Measurements from ENCODE around the gene SLC35E3.

The SLC35E3 gene

DNA sequence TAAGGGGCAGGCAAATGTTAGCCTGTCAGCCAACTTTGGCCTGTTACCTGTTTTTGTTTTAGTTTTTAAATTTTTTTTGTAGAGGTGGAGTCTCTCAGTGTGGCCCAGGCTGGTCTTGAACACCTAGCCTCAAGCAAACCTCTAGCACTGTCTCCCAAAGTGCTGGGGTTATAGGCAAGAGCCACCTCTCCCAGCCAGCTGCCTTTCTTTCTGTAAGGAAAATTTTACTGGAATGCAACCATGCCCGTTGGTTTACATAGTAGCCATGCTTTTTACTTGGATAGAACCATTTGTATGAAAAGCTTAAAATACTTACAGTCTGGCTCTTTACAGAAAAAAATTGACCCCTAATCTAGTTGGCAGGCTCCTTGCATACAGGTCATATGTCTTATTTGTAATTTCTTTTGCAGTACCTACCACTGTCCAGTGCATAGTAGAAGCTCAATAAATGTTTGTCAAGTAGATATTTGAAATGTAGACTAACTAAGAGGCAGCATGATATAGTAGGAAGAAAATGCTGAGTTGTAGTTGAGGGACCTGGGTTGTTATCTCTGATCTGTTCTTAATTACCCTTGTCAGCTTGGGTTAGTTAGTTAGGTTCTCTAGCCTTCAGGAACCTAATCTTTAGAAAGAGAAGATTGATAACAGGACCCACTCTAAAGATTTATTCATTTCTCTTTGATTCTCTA lies 66.7 kb downstream of the SLC35E3 start:
- H2AK5ac ChIP-seq (ENCODE audit: low read length), result no peak overlapping the region
- DNase-seq, result peak; percentile 64
- peaks cover 2% of the 10 kb centered on the region for H3K36me3 ChIP-seq (ENCODE audit: control insufficient read depth, insufficient read depth, low read length)
- H3K4me3 ChIP-seq (ENCODE audit: low read length), result no peak overlapping the region
- H3K79me2 ChIP-seq (ENCODE audit: control insufficient read depth, insufficient read depth, low read length), result peaks cover 6% of the 10 kb centered on the region
- H2BK5ac ChIP-seq (ENCODE audit: low read length), result no peak overlapping the region
- WGBS (ENCODE audit: extremely low coverage, insufficient coverage, low lambda C conversion rate), result no CpG with 5 or more reads among the region's 1 CpG
- H3K4me2 ChIP-seq (ENCODE audit: low read length), result no peak overlapping the region
- H3K27ac ChIP-seq (ENCODE audit: low read depth, low read length), result no peak overlapping the region
- H2BK120ac ChIP-seq (ENCODE audit: low read depth, low read length), result no peak overlapping the region
- H3K27me3 ChIP-seq (ENCODE audit: insufficient read depth, low read length, poor library complexity), result no peaks in the 10 kb centered on the region
- no peak overlapping the region for H4K8ac ChIP-seq (ENCODE audit: low read depth, low read length)
- no peak overlapping the region for H3K23ac ChIP-seq (ENCODE audit: low read length)
- H3K4me1 ChIP-seq (ENCODE audit: control insufficient read depth, low read depth, low read length), result no peaks in the 10 kb centered on the region
- no peak overlapping the region for H2BK15ac ChIP-seq (replicated peaks; ENCODE audit: low read depth)
- no peak overlapping the region for H3K56ac ChIP-seq (ENCODE audit: low read length)
- no peak overlapping the region for H3K18ac ChIP-seq (ENCODE audit: low read length)
- H3K9ac ChIP-seq (ENCODE audit: low read length), result no peak overlapping the region
- H3K4ac ChIP-seq (ENCODE audit: low read depth, low read length), result no peak overlapping the region
- peaks cover 2% of the 10 kb centered on the region for H3K79me1 ChIP-seq (ENCODE audit: low read length)
- no peak overlapping the region for H4K5ac ChIP-seq (ENCODE audit: low read length)

DNA sequence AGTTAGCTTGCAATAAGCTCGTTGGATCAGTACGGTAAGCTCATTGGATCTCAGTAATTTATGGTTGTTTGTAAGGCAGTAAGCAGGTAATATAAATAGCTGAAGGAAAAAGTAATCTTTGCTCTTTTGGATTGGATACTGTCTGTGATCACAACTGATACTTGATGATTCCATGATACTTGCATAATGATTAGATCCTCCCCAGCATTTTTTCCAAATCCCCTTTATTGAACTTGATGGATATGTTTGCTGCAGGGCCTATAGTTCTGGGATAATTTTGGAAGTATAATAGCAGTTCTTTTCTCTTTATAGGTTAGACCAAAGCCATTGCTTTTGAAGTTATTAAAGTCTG lies 67.2 kb downstream of the SLC35E3 start:
- Histone ChIP-seq H3K36me3 (ENCODE audit: control insufficient read depth, insufficient read depth, low read length) (peaks cover 2% of the 10 kb centered on the region), H3K9ac (ENCODE audit: low read length) (no peak overlapping the region), H3K27me3 (ENCODE audit: insufficient read depth, low read length, poor library complexity) (no peaks in the 10 kb centered on the region), H3K79me1 (ENCODE audit: low read length) (peaks cover 2% of the 10 kb centered on the region), H3K27ac (ENCODE audit: low read depth, low read length) (no peak overlapping the region), H2BK15ac (replicated peaks; ENCODE audit: low read depth) (no peak overlapping the region), H2BK5ac (ENCODE audit: low read length) (no peak overlapping the region), H3K4me1 (ENCODE audit: control insufficient read depth, low read depth, low read length) (no peaks in the 10 kb centered on the region), H3K4ac (ENCODE audit: low read depth, low read length) (no peak overlapping the region), H4K8ac (ENCODE audit: low read depth, low read length) (no peak overlapping the region), H3K23ac (ENCODE audit: low read length) (no peak overlapping the region), H4K5ac (ENCODE audit: low read length) (no peak overlapping the region), H3K79me2 (ENCODE audit: control insufficient read depth, insufficient read depth, low read length) (peaks cover 6% of the 10 kb centered on the region), H3K4me3 (ENCODE audit: low read length) (no peak overlapping the region), H3K4me2 (ENCODE audit: low read length) (no peak overlapping the region), H2AK5ac (ENCODE audit: low read length) (no peak overlapping the region), H3K56ac (ENCODE audit: low read length) (no peak overlapping the region), H3K18ac (ENCODE audit: low read length) (no peak overlapping the region), H2BK120ac (ENCODE audit: low read depth, low read length) (no peak overlapping the region)
- no peak for DNase-seq
- WGBS (ENCODE audit: extremely low coverage, insufficient coverage, low lambda C conversion rate), result no CpG with 5 or more reads among the region's 2 CpGs

DNA sequence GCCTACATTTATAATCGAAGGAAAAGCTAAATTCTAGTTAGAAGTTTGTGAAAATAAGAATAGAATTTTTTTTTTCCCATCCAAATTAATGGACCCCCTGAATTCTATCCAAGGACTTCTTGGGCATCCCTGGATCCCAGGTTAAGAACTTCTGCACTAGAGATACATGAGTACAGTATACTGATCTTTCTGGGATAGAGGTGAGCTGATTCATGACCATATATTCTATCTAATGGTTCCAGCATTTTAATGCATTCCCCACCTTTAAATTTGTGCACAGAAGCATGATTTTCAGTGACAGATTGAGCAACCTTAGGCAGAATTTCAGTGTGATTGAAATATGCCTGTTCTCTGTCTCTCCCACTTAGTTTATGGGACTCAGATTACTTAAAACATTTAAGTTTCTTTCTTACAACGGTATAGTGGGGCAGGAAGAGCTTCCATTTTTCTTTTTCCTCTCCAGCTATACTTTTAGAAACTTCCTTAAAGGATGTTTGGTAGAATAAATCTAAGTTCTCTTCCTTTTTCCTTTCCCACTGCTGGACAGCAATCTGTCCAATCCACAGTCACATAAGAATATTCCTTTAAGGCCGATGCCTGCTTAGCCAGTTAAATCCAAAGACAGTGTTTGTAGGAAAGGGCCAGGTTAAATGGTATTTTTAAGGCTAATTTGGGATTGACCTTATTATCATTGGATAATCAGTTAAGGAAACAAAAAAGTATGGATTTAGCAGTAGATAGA lies 68.7 kb downstream of the SLC35E3 start:
- peaks cover 2% of the 10 kb centered on the region for H3K36me3 ChIP-seq (ENCODE audit: control insufficient read depth, insufficient read depth, low read length)
- no peaks in the 10 kb centered on the region for H3K27me3 ChIP-seq (ENCODE audit: insufficient read depth, low read length, poor library complexity)
- H3K79me2 ChIP-seq (ENCODE audit: control insufficient read depth, insufficient read depth, low read length), result no peaks in the 10 kb centered on the region
- no peak overlapping the region for H2BK5ac ChIP-seq (ENCODE audit: low read length)
- H3K4me3 ChIP-seq (ENCODE audit: low read length), result no peak overlapping the region
- H4K8ac ChIP-seq (ENCODE audit: low read depth, low read length), result no peak overlapping the region
- H2BK15ac ChIP-seq (replicated peaks; ENCODE audit: low read depth), result no peak overlapping the region
- WGBS (ENCODE audit: extremely low coverage, insufficient coverage, low lambda C conversion rate), result no CpG with 5 or more reads among the region's 3 CpGs
- peaks cover 2% of the 10 kb centered on the region for H3K79me1 ChIP-seq (ENCODE audit: low read length)
- H3K18ac ChIP-seq (ENCODE audit: low read length), result no peak overlapping the region
- H3K56ac ChIP-seq (ENCODE audit: low read length), result no peak overlapping the region
- no peak for DNase-seq
- H3K4me1 ChIP-seq (ENCODE audit: control insufficient read depth, low read depth, low read length), result no peaks in the 10 kb centered on the region
- no peak overlapping the region for H3K9ac ChIP-seq (ENCODE audit: low read length)
- no peak overlapping the region for H3K23ac ChIP-seq (ENCODE audit: low read length)
- H3K4ac ChIP-seq (ENCODE audit: low read depth, low read length), result no peak overlapping the region
- no peak overlapping the region for H4K5ac ChIP-seq (ENCODE audit: low read length)
- no peak overlapping the region for H2BK120ac ChIP-seq (ENCODE audit: low read depth, low read length)
- no peak overlapping the region for H3K4me2 ChIP-seq (ENCODE audit: low read length)
- H3K27ac ChIP-seq (ENCODE audit: low read depth, low read length), result no peak overlapping the region
- H2AK5ac ChIP-seq (ENCODE audit: low read length), result no peak overlapping the region

DNA sequence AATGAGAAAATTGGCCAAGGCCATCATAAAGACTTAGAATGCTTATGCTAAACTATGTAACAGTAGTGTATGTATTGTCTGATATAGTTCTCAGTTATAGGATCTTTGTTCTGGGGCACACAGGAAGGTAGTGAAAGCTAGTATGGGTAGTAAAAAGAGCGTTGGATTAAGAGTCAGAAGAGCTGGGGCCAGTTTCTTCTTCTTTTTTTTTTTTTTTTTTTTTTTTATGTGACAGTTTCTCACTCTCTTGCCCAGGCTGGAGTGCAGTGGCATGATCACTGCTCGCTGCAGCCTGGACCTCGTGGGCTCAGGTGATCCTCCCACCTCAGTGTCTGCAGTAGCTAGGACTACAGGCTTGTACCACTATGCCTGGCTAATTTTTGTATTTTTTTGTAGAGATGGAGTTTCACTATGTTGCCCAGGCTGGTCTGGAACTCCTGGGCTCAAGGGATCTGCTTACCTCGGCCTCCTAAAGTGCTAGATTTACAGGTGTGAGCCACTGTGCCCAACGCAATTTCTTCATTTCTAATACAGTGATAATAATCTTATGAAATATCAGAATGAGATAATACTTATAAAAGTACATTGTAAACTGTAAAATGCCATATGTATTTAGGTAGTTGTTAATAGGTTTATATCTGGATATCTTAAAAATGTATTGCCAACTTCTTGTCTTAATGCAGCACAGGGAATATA lies 69.4 kb downstream of the SLC35E3 start:
- Histone ChIP-seq H3K27ac (ENCODE audit: low read depth, low read length) (no peak overlapping the region), H3K4me1 (ENCODE audit: control insufficient read depth, low read depth, low read length) (no peaks in the 10 kb centered on the region), H2BK120ac (ENCODE audit: low read depth, low read length) (no peak overlapping the region), H2BK5ac (ENCODE audit: low read length) (no peak overlapping the region), H2AK5ac (ENCODE audit: low read length) (no peak overlapping the region), H3K4me2 (ENCODE audit: low read length) (no peak overlapping the region), H3K27me3 (ENCODE audit: insufficient read depth, low read length, poor library complexity) (no peaks in the 10 kb centered on the region), H3K23ac (ENCODE audit: low read length) (no peak overlapping the region), H3K36me3 (ENCODE audit: control insufficient read depth, insufficient read depth, low read length) (peaks cover 2% of the 10 kb centered on the region), H2BK15ac (replicated peaks; ENCODE audit: low read depth) (no peak overlapping the region), H3K4ac (ENCODE audit: low read depth, low read length) (no peak overlapping the region), H3K56ac (ENCODE audit: low read length) (no peak overlapping the region), H3K4me3 (ENCODE audit: low read length) (no peak overlapping the region), H3K18ac (ENCODE audit: low read length) (no peak overlapping the region), H4K8ac (ENCODE audit: low read depth, low read length) (no peak overlapping the region), H3K9ac (ENCODE audit: low read length) (no peak overlapping the region), H3K79me1 (ENCODE audit: low read length) (peaks cover 2% of the 10 kb centered on the region), H3K79me2 (ENCODE audit: control insufficient read depth, insufficient read depth, low read length) (no peaks in the 10 kb centered on the region), H4K5ac (ENCODE audit: low read length) (no peak overlapping the region)
- DNase-seq, result no peak
- WGBS (ENCODE audit: extremely low coverage, insufficient coverage, low lambda C conversion rate), result no CpG with 5 or more reads among the region's 5 CpGs

- H4K8ac ChIP-seq (ENCODE audit: low read depth, low read length), result no peak overlapping the region
- WGBS (ENCODE audit: extremely low coverage, insufficient coverage, low lambda C conversion rate), result no CpG with 5 or more reads among the region's 8 CpGs
- peaks cover 2% of the 10 kb centered on the region for H3K79me1 ChIP-seq (ENCODE audit: low read length)
- no peak overlapping the region for H2BK120ac ChIP-seq (ENCODE audit: low read depth, low read length)
- no peaks in the 10 kb centered on the region for H3K4me1 ChIP-seq (ENCODE audit: control insufficient read depth, low read depth, low read length)
- H3K79me2 ChIP-seq (ENCODE audit: control insufficient read depth, insufficient read depth, low read length), result no peaks in the 10 kb centered on the region
- H2AK5ac ChIP-seq (ENCODE audit: low read length), result no peak overlapping the region
- no peak overlapping the region for H3K9ac ChIP-seq (ENCODE audit: low read length)
- H3K27ac ChIP-seq (ENCODE audit: low read depth, low read length), result no peak overlapping the region
- peaks cover 2% of the 10 kb centered on the region for H3K36me3 ChIP-seq (ENCODE audit: control insufficient read depth, insufficient read depth, low read length)
- no peak overlapping the region for H3K18ac ChIP-seq (ENCODE audit: low read length)
- no peak overlapping the region for H2BK5ac ChIP-seq (ENCODE audit: low read length)
- H2BK15ac ChIP-seq (replicated peaks; ENCODE audit: low read depth), result no peak overlapping the region
- no peak overlapping the region for H3K23ac ChIP-seq (ENCODE audit: low read length)
- DNase-seq, result no peak
- H4K5ac ChIP-seq (ENCODE audit: low read length), result no peak overlapping the region
- no peak overlapping the region for H3K4me3 ChIP-seq (ENCODE audit: low read length)
- no peak overlapping the region for H3K4ac ChIP-seq (ENCODE audit: low read depth, low read length)
- no peak overlapping the region for H3K4me2 ChIP-seq (ENCODE audit: low read length)
- H3K56ac ChIP-seq (ENCODE audit: low read length), result no peak overlapping the region
- no peaks in the 10 kb centered on the region for H3K27me3 ChIP-seq (ENCODE audit: insufficient read depth, low read length, poor library complexity)
Measured at GRCh38 chr12:68815928-68816800, 70.2 kb downstream of the SLC35E3 start.
